Suprapubic skin (tissue), 3 donors: ENCODE measurements around the gene GET3.

Experiments
- CTCF ChIP-seq, 2 donors: fragments of 200-600 bp in 1 of 2; fragments of 450-650 bp in 1 of 2; sonication (generic) in 1 of 2; IDR thresholded peaks; one replicate each; pipeline ENCODE4 v1.5.1; 2016 to 2019; ENCODE audit warnings: antibody characterized with exemption in 2 of 2, mild to moderate bottlenecking in 1 of 2, moderate library complexity in 1 of 2
- POLR2A ChIP-seq, 2 donors: fragments of 450-650 bp; IDR thresholded peaks; one replicate each; pipeline ENCODE4 v1.6.1; 2017; ENCODE audit warnings: antibody characterized with exemption in 2 of 2, mild to moderate bottlenecking in 2 of 2, moderate library complexity in 2 of 2

GRCh38 chr19:12698138-12698537 lies 39.2 kb upstream of the GET3 start:
- TF ChIP-seq CTCF (IDR thresholded peaks at IDR 0.05) = no peak
- no peak for TF ChIP-seq POLR2A (IDR thresholded peaks at IDR 0.05)
